Dedifferentiated amniotic fluid mesenchymal stem cell (primary cell): ENCODE results near the gene TBATA.

Experiments
- DNase-seq: peaks from one replicate; pipeline ENCODE4 v3.0.0-alpha.2; 2016; ENCODE audit errors: extremely low spot score

Gene TBATA

DNA sequence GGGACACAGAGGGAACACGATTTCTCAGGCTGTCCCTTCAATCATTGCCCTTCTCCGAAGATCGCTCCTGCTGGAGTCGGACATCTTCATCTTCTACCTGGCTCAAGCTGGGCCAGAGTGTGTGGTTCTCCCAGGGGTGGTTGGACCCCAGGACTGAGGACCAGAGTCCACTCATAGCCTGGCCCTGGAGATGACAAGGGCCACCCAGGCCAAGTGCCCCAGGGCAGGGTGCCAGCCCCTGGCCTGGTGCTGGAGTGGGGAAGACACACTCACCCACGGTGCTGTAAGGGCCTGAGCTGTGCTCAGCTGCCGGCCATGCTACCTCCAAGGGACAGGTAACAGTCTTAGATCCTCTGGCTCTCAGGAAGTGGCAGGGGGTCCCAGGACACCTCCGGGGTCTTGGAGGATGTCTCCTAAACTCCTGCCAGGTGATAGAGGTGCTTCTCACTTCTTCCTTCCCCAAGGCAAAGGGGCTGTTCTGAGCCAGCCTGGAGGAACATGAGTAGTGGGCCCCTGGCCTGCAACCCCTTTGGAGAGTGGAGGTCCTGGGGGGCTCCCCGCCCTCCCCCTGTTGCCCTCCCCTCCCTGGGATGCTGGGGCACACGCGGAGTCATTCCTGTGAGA is 23.3 kb downstream of the TBATA start:
- no peak for DNase-seq

GRCh38 chr10:70761031-70761601 is 24.1 kb downstream of the TBATA start:
- no peak for DNase-seq

- DNase-seq: no peak
Observed at GRCh38 chr10:70760271-70760787, 24.8 kb downstream of the TBATA start.

- DNase-seq: no peak
Observed at GRCh38 chr10:70759781-70760180, 25.4 kb downstream of the TBATA start.

DNA sequence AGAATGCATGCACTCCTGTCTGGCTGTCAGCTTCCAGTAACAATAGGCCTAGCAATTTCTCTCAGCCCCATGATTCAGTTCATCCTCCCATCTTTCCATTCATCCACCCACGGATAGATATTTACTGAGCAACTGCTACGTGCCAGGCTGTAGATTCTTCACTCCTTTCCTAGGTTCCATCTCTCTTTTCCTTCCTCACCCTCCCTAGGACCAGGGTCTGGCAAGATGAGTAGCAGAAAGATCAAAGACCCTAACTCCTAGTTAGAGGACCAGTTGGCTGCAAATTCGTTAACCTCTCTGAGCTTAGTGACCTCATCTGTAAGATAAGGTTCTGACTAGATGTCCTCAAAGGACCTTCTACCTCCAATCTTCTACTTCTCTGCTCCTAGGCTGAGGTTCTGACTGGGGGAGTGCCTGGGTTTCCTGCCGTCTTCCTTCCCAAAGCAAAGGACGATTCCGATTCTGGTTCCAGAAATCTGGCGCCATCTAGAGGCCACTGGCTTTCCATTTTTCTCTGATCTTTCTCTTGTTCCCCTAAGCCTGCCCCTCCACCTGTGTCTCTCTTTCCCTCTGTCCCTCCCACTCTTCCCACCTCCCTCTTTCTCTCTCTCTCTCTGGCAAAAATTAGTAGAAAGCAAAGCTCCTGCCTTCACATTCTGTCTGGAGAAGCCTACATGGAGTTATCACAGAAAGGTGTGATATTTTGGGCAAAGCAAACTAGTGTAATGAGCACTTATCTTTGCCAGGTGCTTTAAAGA is 26.2 kb downstream of the TBATA start:
- peak; percentile 74 for DNase-seq

GRCh38 chr10:70757856-70758255 is 27.3 kb downstream of the TBATA start:
- no peak for DNase-seq

GRCh38 chr10:70756700-70757360 is 28.3 kb downstream of the TBATA start:
- DNase-seq: no peak

DNA sequence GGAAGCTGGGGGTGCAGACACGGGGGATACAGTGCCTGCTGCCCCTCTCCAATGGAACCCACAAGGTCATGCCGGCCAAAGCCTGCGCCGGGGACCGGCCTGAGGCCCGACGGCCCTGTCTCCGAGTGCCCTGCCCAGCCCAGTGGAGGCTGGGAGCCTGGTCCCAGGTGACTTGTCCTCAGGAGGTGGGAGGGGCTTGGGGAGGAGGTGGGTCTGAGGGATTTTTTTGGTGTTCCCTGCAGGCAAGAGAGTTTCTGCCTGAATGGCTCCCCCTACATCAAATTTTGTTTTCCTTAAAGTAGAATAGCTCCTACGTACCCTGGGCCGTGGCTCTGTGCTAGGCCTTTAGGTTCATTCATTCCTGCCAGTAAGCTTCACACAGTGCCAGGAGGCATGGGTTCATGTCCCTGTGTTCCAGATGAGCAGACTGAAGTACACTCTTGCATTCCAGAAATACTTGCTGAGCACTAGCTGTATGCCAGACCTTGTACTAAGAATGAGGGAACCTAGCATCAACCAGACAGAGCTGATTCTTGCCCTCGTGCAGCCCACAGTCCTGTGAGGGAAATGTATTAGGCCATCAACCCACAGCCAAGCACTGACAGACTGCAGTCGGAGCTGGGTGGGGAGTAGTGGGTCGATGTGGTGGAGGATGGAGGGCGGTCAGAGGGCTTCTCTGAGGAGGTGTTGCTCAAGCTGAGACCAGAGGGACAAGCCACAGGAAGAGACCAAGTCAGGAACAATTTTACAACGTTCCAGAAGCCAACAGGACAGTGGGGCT is 31.1 kb downstream of the TBATA start:
- no peak for DNase-seq

DNA sequence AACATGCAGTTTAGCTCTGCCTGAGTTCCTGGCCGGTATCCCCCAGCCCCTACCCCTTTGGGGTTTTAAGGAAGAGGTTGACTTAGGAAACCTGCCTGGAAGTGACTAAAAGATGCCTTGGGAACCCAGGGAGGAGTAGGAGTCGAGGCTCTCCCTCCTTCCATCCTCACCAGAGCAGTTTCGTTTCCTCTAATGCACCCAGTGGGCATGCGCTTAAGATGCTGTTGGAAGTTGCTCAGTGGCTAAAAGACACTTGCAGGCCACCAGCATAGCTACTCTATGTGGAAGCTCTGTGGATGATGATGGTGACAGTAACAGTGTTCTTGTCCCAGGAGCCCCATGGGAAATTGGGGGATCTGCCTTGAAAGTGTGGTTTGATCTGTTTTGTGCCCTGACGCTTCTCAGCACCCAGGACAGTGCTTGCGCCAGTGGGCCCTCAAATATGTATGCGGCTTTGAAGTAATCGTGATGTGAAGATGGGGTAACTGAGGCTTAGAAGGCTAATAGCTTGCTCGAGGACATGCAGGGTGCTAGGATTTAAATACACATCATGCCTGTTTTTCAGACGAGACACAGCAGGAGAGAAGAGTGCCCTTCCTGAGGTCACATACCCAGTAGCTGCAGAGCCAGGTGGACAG is 32.0 kb downstream of the TBATA start:
- DNase-seq: no peak

GRCh38 chr10:70752571-70752970 is 32.6 kb downstream of the TBATA start:
- no peak for DNase-seq

DNA sequence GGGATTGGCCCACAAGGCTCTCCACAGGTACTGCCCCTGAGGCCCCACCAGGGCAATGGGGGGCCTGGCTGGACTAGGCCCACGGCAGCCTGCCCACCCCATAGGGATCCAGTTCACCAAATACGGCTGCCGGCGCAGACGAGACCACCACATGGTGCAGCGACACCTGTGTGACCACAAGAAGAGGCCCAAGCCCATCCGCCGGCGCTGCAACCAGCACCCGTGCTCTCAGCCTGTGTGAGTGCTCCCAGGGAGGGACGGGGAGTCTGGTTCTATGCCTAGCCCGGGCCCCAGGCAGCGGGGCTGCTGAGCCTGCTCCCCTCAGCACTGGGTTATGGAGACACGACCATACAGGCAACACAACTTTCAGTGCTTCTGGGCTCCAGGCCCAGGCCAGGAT is 33.2 kb downstream of the TBATA start:
- DNase-seq: no peak

GRCh38 chr10:70751356-70751755 is 33.8 kb downstream of the TBATA start:
- DNase-seq: no peak

DNA sequence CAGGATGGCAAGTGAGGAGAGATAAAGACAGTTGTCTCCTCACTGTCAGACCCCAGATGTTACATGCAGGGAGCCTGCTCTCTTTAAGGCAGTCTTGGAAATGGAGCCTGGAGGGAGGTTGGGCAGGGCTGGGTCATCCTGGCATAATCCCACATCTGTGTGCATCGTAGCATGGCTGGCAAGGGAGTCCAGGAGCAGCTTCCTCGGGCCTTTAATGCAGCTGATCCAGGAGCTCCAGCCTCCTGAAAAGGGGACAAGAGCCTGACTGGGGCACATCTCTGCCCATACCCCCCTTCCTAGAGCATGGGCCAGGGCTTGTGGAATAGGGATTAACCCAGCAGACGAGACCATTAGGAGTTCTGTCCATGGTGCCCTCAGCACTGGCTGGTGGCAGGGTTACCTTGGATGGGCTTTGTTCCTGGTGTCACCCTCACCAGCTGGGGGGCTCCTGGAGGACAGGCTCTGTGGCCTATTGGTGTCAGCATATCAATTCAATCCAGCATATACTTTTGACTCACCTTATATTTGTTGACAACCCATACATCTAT is 34.9 kb downstream of the TBATA start:
- no peak for DNase-seq

GRCh38 chr10:70749756-70750155 is 35.4 kb downstream of the TBATA start:
- no peak for DNase-seq

- DNase-seq: no peak
Observed at GRCh38 chr10:70748801-70749573, 36.2 kb downstream of the TBATA start.

- DNase-seq: no peak
Observed at GRCh38 chr10:70748305-70748704, 36.9 kb downstream of the TBATA start.

DNA sequence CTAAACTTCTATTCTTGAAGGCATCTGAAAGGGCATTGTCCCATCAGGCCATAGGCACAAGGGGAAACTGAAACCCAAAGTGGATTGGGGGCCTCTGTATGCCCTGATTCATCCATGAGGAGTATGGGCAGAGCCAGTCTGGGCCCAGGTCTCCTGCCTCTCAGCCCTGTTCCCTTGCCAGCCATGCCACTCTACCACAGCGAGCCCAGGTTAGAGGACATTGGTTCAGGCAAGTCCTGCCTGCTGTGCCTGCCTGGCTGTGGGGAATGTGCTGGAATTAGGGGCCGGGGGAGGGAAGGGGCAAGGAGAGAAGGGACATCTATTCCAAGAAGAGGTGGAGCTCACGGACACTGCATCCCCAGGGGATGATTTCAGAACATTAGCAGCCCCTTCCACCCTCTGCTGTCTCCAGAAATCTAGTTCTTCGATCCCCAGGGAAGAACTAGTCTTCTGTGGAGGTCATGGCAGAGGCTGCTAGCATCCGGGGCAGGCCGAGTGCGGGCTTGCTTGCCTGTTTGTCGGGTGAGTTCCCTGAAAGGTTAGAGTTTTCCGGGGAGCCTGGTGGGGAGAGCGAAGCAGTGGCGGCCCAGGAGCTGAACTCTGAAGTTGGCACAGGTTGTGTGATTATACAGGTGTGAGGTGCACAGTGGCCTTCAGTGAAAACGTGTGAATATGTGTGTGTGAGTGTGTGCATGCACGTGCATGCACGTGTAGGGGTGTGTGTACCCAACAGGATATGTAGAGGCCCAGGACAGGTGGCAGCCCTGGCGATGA is 37.8 kb downstream of the TBATA start:
- DNase-seq: no peak

DNA sequence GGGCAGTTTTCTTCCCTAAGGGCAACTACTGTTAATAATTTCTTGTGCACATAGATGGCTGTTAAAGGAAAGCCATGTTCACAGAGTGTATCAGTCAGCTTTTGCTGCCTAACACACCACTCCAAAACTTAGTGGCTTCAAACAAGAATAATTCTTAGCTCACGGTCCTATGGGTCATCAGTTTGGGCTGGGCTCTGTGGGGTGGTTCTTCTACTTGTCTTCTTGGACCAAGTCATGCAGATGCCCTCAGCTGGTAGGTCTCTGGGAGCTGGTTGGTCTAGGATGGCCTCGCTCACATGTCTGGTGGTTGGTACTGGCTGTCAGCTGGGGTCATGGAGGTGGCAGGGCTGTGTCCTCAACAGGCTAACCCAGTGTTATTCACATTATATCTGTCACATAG is 39.6 kb downstream of the TBATA start:
- DNase-seq: no peak

- no peak for DNase-seq
Observed at GRCh38 chr10:70744617-70745143, 40.5 kb downstream of the TBATA start.
